ENCODE measurements around the gene INF2. TPM values are rescaled to one million over a fixed set of nuclear protein-coding genes. Genes with fewer than 3 reads are reported as not detected.

Gene INF2
- polyA plus RNA-seq, 1 experiment = 39.9 TPM

GRCh38 chr14:104731320-104732294 lies 42.2 kb downstream of the INF2 start:
- Histone ChIP-seq H3K4me3 (ENCODE audit: low read depth, low read length) (no peak overlapping the region), H3K27me3 (ENCODE audit: control insufficient read depth, insufficient read depth, low read length) (no peaks in the 10 kb centered on the region), H3K36me3 (ENCODE audit: control insufficient read depth, insufficient read depth, low read length) (no peaks in the 10 kb centered on the region)
- CTCF ChIA-PET = interaction anchor here (0.6 to 1.9 kb wide), 3 partner anchors 9 to 37 kb away, joined by 3 to 7 read pairs (median 5); no protein-coding TSS in a partner anchor
- TF ChIP-seq CTCF (IDR thresholded peaks at IDR 0.05; ENCODE audit: insufficient read depth, low read depth, low read length) = peak; percentile 44
- POLR2A ChIA-PET = no interaction called here
- no peak for DNase-seq (ENCODE audit: low read depth)

DNA sequence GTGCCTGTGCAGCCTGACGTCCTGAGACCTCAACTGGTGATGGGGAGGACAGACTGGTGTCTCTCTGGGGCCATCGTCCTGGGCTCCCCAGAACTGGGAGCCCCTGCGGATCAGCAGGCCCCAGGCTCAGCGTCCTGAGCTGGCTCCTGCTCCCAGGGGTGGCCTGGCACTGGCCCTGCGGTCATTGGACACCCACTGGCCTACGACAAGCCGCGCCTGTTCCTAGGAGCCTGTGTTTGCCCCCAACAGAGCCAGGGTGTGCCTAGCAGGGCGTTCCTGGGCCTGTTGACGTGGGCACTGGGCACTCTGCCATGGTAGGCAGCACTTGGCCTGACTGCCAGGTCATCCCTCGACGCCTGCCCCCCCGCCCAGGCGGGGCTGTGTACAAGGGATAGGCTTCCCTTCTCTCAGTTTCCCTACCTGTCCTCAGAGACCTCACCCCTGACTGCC lies 43.0 kb downstream of the INF2 start:
- ChIA-PET POLR2A (no interaction called here), CTCF (interaction anchor here (1.9 kb wide), 1 partner anchor 9 kb away, joined by 5 read pairs; no protein-coding TSS in a partner anchor)
- no peak overlapping the region for H3K4me3 ChIP-seq (ENCODE audit: low read depth, low read length)
- no peaks in the 10 kb centered on the region for H3K36me3 ChIP-seq (ENCODE audit: control insufficient read depth, insufficient read depth, low read length)
- TF ChIP-seq CTCF (IDR thresholded peaks at IDR 0.05; ENCODE audit: insufficient read depth, low read depth, low read length) = no peak
- H3K27me3 ChIP-seq (ENCODE audit: control insufficient read depth, insufficient read depth, low read length) = no peaks in the 10 kb centered on the region
- no peak for DNase-seq (ENCODE audit: low read depth)

- Histone ChIP-seq H3K4me3 (ENCODE audit: low read depth, low read length) (no peak overlapping the region), H3K27me3 (ENCODE audit: control insufficient read depth, insufficient read depth, low read length) (no peaks in the 10 kb centered on the region), H3K36me3 (ENCODE audit: control insufficient read depth, insufficient read depth, low read length) (no peaks in the 10 kb centered on the region)
- DNase-seq (ENCODE audit: low read depth) = no peak
- ChIA-PET CTCF (interaction anchor here (0.5 to 6.1 kb wide), 4 partner anchors 8 to 56 kb away, joined by 3 to 40 read pairs (median 8); partner anchors contain the start of gene ADSS1), POLR2A (no interaction called here)
- TF ChIP-seq CTCF (IDR thresholded peaks at IDR 0.05; ENCODE audit: insufficient read depth, low read depth, low read length) = no peak
These were observed 43.7 kb downstream of the INF2 start for GRCh38 chr14:104732931-104733681.

GRCh38 chr14:104734051-104734587 lies 44.7 kb downstream of the INF2 start:
- TF ChIP-seq CTCF (IDR thresholded peaks at IDR 0.05; ENCODE audit: insufficient read depth, low read depth, low read length) = no peak
- ChIA-PET CTCF (interaction anchor here (0.9 to 6.1 kb wide), 3 partner anchors 9 to 35 kb away, joined by 5 to 40 read pairs (median 10); partner anchors contain the start of genes ADSS1 and SIVA1), POLR2A (no interaction called here)
- no peaks in the 10 kb centered on the region for H3K27me3 ChIP-seq (ENCODE audit: control insufficient read depth, insufficient read depth, low read length)
- H3K36me3 ChIP-seq (ENCODE audit: control insufficient read depth, insufficient read depth, low read length) = no peaks in the 10 kb centered on the region
- H3K4me3 ChIP-seq (ENCODE audit: low read depth, low read length) = no peak overlapping the region
- DNase-seq (ENCODE audit: low read depth) = no peak

Data from BJ (cell line).